ENCODE data around the gene IL5.

IL5 gene

GRCh38 chr5:132504746-132505145 lies 38.6 kb downstream of the IL5 start:
- Histone ChIP-seq H3K4me3 (ENCODE audit: insufficient read depth, low read length, poor library complexity, severe bottlenecking) (no peak overlapping the region), H3K36me3 (ENCODE audit: low read length) (no peaks in the 10 kb centered on the region), H3K27me3 (ENCODE audit: low read length) (no peaks in the 10 kb centered on the region), H2AFZ (ENCODE audit: low read depth, low read length, severe bottlenecking) (no peak overlapping the region), H3F3A (ENCODE audit: insufficient read depth) (no peaks in the 10 kb centered on the region), H3K9ac (ENCODE audit: low read length) (no peak overlapping the region), H3K27ac (ENCODE audit: low read depth, low read length) (no peak overlapping the region), H3K9me3 (ENCODE audit: insufficient read depth, low read length) (no peaks in the 10 kb centered on the region), H3K9me2 (replicated peaks; ENCODE audit: insufficient read depth, low read length) (no peaks in the 10 kb centered on the region), H3K4me2 (ENCODE audit: low read depth, low read length, poor library complexity, severe bottlenecking) (no peak overlapping the region), H3K79me2 (ENCODE audit: insufficient read depth, low read length) (no peaks in the 10 kb centered on the region), H4K20me1 (ENCODE audit: low read depth, low read length) (no peaks in the 10 kb centered on the region)
- no peak for TF ChIP-seq EZH2phosphoT487 (conservative IDR thresholded peaks at IDR 0.05; ENCODE audit: low read length)
- no peak for TF ChIP-seq CTCF (IDR thresholded peaks at IDR 0.05; ENCODE audit: insufficient read depth, low read length, poor library complexity, severe bottlenecking)

GRCh38 chr5:132503244-132503643 lies 40.1 kb downstream of the IL5 start:
- no peak overlapping the region for H3K4me3 ChIP-seq (ENCODE audit: insufficient read depth, low read length, poor library complexity, severe bottlenecking)
- no peaks in the 10 kb centered on the region for H3K27me3 ChIP-seq (ENCODE audit: low read length)
- no peaks in the 10 kb centered on the region for H4K20me1 ChIP-seq (ENCODE audit: low read depth, low read length)
- no peak overlapping the region for H3K9ac ChIP-seq (ENCODE audit: low read length)
- H2AFZ ChIP-seq (ENCODE audit: low read depth, low read length, severe bottlenecking), result no peak overlapping the region
- no peaks in the 10 kb centered on the region for H3F3A ChIP-seq (ENCODE audit: insufficient read depth)
- no peak overlapping the region for H3K27ac ChIP-seq (ENCODE audit: low read depth, low read length)
- TF ChIP-seq CTCF (IDR thresholded peaks at IDR 0.05; ENCODE audit: insufficient read depth, low read length, poor library complexity, severe bottlenecking), result no peak
- TF ChIP-seq EZH2phosphoT487 (conservative IDR thresholded peaks at IDR 0.05; ENCODE audit: low read length), result no peak
- H3K4me2 ChIP-seq (ENCODE audit: low read depth, low read length, poor library complexity, severe bottlenecking), result no peak overlapping the region
- H3K9me2 ChIP-seq (replicated peaks; ENCODE audit: insufficient read depth, low read length), result no peaks in the 10 kb centered on the region
- no peaks in the 10 kb centered on the region for H3K79me2 ChIP-seq (ENCODE audit: insufficient read depth, low read length)
- no peaks in the 10 kb centered on the region for H3K36me3 ChIP-seq (ENCODE audit: low read length)
- H3K9me3 ChIP-seq (ENCODE audit: insufficient read depth, low read length), result no peaks in the 10 kb centered on the region

GRCh38 chr5:132501961-132502931 lies 41.1 kb downstream of the IL5 start:
- H4K20me1 ChIP-seq (ENCODE audit: low read depth, low read length), result no peaks in the 10 kb centered on the region
- no peak overlapping the region for H3K4me2 ChIP-seq (ENCODE audit: low read depth, low read length, poor library complexity, severe bottlenecking)
- no peak overlapping the region for H3K4me3 ChIP-seq (ENCODE audit: insufficient read depth, low read length, poor library complexity, severe bottlenecking)
- H3K36me3 ChIP-seq (ENCODE audit: low read length), result no peaks in the 10 kb centered on the region
- TF ChIP-seq EZH2phosphoT487 (conservative IDR thresholded peaks at IDR 0.05; ENCODE audit: low read length) (no peak), CTCF (IDR thresholded peaks at IDR 0.05; ENCODE audit: insufficient read depth, low read length, poor library complexity, severe bottlenecking) (no peak)
- H3K9me2 ChIP-seq (replicated peaks; ENCODE audit: insufficient read depth, low read length), result no peaks in the 10 kb centered on the region
- no peaks in the 10 kb centered on the region for H3K79me2 ChIP-seq (ENCODE audit: insufficient read depth, low read length)
- H3K9ac ChIP-seq (ENCODE audit: low read length), result no peak overlapping the region
- no peaks in the 10 kb centered on the region for H3F3A ChIP-seq (ENCODE audit: insufficient read depth)
- no peak overlapping the region for H2AFZ ChIP-seq (ENCODE audit: low read depth, low read length, severe bottlenecking)
- no peaks in the 10 kb centered on the region for H3K27me3 ChIP-seq (ENCODE audit: low read length)
- H3K27ac ChIP-seq (ENCODE audit: low read depth, low read length), result no peak overlapping the region
- no peaks in the 10 kb centered on the region for H3K9me3 ChIP-seq (ENCODE audit: insufficient read depth, low read length)

Data from SU-DHL-6 (cell line).